Naive B cell (primary cell): ENCODE results near the gene CLSTN2. TPM values are rescaled to one million over a fixed set of nuclear protein-coding genes. Genes with fewer than 3 reads are reported as not detected.

Experiments used
- ATAC-seq, 2 donors: fragments of 150-1000 bp; cut with Tn5 transposase; 2 replicates each; pipeline ENCODE4 v1.10.0; 2021; ENCODE audit warnings: low read depth in 2 of 2, mild to moderate bottlenecking in 2 of 2, moderate library complexity in 2 of 2
- DNase-seq: peaks from one replicate; pipeline ENCODE4 v3.0.0; 2022
- H3K27ac Mint-ChIP-seq, 6 donors: one replicate each; pipeline ENCODE4 v1.8.0; 2020 to 2022; ENCODE audit warnings: mild to moderate bottlenecking in 6 of 6, mixed read lengths in 6 of 6, moderate library complexity in 5 of 6, inconsistent platforms in 2 of 6
- H3K27me3 Mint-ChIP-seq, 3 donors: one replicate each; pipeline ENCODE4 v1.8.0; 2021 to 2022; ENCODE audit warnings: mixed read lengths in 3 of 3, mild to moderate bottlenecking in 1 of 3
- H3K36me3 Mint-ChIP-seq, 2 donors: one replicate each; pipeline ENCODE4 v1.8.0; 2020 to 2022; ENCODE audit warnings: mixed read lengths in 2 of 2, inconsistent platforms in 1 of 2, mild to moderate bottlenecking in 1 of 2
- H3K4me1 Mint-ChIP-seq, 3 donors: one replicate each; pipeline ENCODE4 v1.8.0; 2020 to 2022; ENCODE audit warnings: mixed read lengths in 3 of 3, inconsistent platforms in 1 of 3, mild to moderate bottlenecking in 1 of 3, moderate library complexity in 1 of 3
- H3K4me3 Mint-ChIP-seq, 8 donors: one replicate each; pipeline ENCODE4 v1.8.0; 2020 to 2022; ENCODE audit warnings: mild to moderate bottlenecking in 8 of 8, mixed read lengths in 8 of 8, moderate library complexity in 8 of 8, inconsistent platforms in 2 of 8
- H3K9me3 Mint-ChIP-seq, 7 donors: one replicate each; pipeline ENCODE4 v1.8.0; 2020 to 2022; ENCODE audit warnings: mixed read lengths in 7 of 7, mild to moderate bottlenecking in 5 of 7, inconsistent platforms in 2 of 7, moderate library complexity in 1 of 7
- polyA plus RNA-seq, 6 donors: library from polyadenylated mRNA; unstranded; fragments of 300-500 nt; fragmentation: Illumina TruSeq; gene quantifications; one replicate each; pipeline ENCODE4 v1.2.3, GENCODE V29; 2021; ENCODE audit warnings: low read depth in 6 of 6

The CLSTN2 gene
- polyA plus RNA-seq, 6 donors from 2014 or later: not detected

GRCh38 chr3:140395134-140396075 is 460.4 kb downstream of the CLSTN2 start:
- DNase-seq (no peak), ATAC-seq (no peak)
- Mint-ChIP-seq H3K4me1 (no peaks in the 10 kb centered on the region), H3K36me3 (no peaks in the 10 kb centered on the region), H3K4me3 (no peak overlapping the region), H3K9me3 (peaks cover 0 to under 1% (median 0%) of the 10 kb centered on the region in 7 donors), H3K27ac (no peak overlapping the region), H3K27me3 (peaks cover 0 to 7% (median 0%) of the 10 kb centered on the region in 3 donors)

DNA sequence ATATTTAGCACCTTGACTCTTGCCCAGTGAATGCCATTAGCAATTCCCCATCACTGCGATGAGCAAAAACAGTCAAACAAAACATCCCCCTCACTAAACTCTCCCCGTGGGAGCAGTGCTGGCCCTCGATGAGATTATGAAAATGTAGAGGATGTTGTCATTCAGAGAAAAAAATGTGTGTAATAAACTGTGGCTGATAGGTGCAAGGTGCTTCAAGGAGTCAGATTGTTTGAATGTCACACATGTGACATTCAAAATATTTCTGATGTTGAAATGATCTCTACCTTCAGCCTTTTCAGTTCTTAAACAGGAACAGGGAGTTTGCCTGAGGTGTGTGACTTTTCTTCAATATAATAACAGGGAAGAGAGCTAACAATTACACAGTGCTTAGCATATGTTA is 461.1 kb downstream of the CLSTN2 start:
- DNase-seq (no peak), ATAC-seq (no peak)
- Mint-ChIP-seq H3K4me3 (no peak overlapping the region), H3K27ac (no peak overlapping the region), H3K36me3 (no peaks in the 10 kb centered on the region), H3K9me3 (peaks cover 0 to 2% (median 0%) of the 10 kb centered on the region in 7 donors), H3K27me3 (peaks cover 0 to 7% (median 0%) of the 10 kb centered on the region in 3 donors), H3K4me1 (no peaks in the 10 kb centered on the region)

DNA sequence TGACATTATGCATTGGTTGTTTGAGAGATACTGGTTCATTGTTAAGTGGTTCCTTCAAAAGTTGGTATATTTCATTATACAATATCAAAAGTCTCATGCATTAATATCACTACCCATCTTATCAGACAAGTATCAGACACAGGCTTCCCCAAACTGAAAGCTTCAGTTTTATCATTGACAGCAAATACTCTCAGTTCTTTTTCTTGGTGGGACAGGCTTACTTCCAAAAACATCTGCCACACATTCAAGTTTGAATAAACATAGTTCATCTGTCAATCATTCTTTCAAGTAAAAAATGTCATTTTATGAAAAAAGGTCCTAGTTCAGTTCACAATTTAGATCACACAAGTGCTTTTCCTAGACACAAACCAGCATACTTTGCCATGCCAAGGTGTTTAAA is 462.9 kb downstream of the CLSTN2 start:
- Mint-ChIP-seq H3K4me1 (no peaks in the 10 kb centered on the region), H3K4me3 (no peak overlapping the region), H3K9me3 (peaks cover 0 to 2% (median 0%) of the 10 kb centered on the region in 7 donors), H3K36me3 (no peaks in the 10 kb centered on the region), H3K27me3 (peaks cover 0 to 11% (median 0%) of the 10 kb centered on the region in 3 donors), H3K27ac (no peak overlapping the region)
- ATAC-seq: no peak
- DNase-seq: no peak

- Mint-ChIP-seq H3K36me3 (no peaks in the 10 kb centered on the region), H3K9me3 (peaks cover 0 to 2% (median 0%) of the 10 kb centered on the region in 7 donors), H3K4me3 (no peak overlapping the region), H3K27ac (no peak overlapping the region), H3K4me1 (no peaks in the 10 kb centered on the region), H3K27me3 (peaks cover 0 to 11% (median 0%) of the 10 kb centered on the region in 3 donors)
- ATAC-seq (no peak), DNase-seq (no peak)
Observed at GRCh38 chr3:140398387-140398786, 463.4 kb downstream of the CLSTN2 start.

- peaks cover 0 to 2% (median 0%) of the 10 kb centered on the region in 7 donors for H3K9me3 Mint-ChIP-seq
Observed at GRCh38 chr3:140399871-140400270, 464.9 kb downstream of the CLSTN2 start.

GRCh38 chr3:140403079-140403478 is 468.1 kb downstream of the CLSTN2 start:
- no peaks in the 10 kb centered on the region for H3K36me3 Mint-ChIP-seq
- H3K27me3 Mint-ChIP-seq: peaks cover 0 to 8% (median 0%) of the 10 kb centered on the region in 3 donors
- peaks cover 0 to 2% (median 0%) of the 10 kb centered on the region in 7 donors for H3K9me3 Mint-ChIP-seq
- H3K27ac Mint-ChIP-seq: no peak overlapping the region
- ATAC-seq (no peak), DNase-seq (no peak)
- no peak overlapping the region for H3K4me3 Mint-ChIP-seq
- no peaks in the 10 kb centered on the region for H3K4me1 Mint-ChIP-seq

More at GRCh38 chr3:140399871-140400270, 464.9 kb downstream of the CLSTN2 start:
- ATAC-seq: no peak
- Mint-ChIP-seq H3K4me3 (no peak overlapping the region), H3K4me1 (no peaks in the 10 kb centered on the region), H3K27ac (no peak overlapping the region), H3K27me3 (peaks cover 0 to 11% (median 0%) of the 10 kb centered on the region in 3 donors), H3K36me3 (no peaks in the 10 kb centered on the region)
- DNase-seq: no peak

DNA sequence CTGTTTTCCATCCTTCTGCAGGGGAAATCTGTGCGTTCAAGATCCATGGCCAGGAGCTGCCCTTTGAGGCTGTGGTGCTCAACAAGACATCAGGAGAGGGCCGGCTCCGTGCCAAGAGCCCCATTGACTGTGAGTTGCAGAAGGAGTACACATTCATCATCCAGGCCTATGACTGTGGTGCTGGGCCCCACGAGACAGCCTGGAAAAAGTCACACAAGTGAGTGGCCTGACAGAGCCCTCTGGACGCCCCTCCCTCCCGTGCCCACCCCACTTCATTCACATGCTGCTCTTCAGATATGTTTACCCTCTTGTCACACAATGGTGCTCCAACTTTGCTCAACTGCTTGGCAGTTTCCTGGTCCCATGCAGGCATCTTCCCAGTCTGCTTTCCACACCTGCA is 468.6 kb downstream of the CLSTN2 start:
- ATAC-seq: no peak
- no peaks in the 10 kb centered on the region for H3K4me1 Mint-ChIP-seq
- peaks cover 0 to 2% (median 0%) of the 10 kb centered on the region in 7 donors for H3K9me3 Mint-ChIP-seq
- DNase-seq: no peak
- no peak overlapping the region for H3K4me3 Mint-ChIP-seq
- H3K27ac Mint-ChIP-seq: no peak overlapping the region
- H3K27me3 Mint-ChIP-seq: peaks cover 0 to 8% (median 0%) of the 10 kb centered on the region in 3 donors
- H3K36me3 Mint-ChIP-seq: no peaks in the 10 kb centered on the region

DNA sequence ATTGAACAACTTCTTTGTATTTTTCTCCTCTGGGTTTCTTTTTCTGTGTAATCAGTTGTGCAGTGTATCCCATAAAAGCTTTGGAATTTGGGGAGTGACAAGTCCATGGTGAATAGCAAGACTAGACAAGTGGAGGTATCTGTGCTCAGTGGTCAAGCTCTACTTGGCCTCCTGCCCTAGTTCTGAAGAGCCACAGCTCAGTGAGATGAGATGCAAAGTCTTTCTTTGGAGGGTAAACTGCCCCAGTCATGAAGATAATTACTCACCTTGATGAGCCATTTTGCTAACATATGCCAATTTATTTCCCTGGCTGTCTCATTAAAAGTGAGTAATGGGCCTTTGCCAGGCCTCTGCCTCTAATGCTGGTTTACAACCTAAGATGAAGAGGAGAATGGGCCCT is 471.7 kb downstream of the CLSTN2 start:
- no peak overlapping the region for H3K27ac Mint-ChIP-seq
- H3K4me1 Mint-ChIP-seq: no peaks in the 10 kb centered on the region
- ATAC-seq (no peak), DNase-seq (no peak)
- H3K27me3 Mint-ChIP-seq: no peaks in the 10 kb centered on the region
- H3K36me3 Mint-ChIP-seq: peaks cover 0 to 7% of the 10 kb centered on the region in 2 donors
- H3K9me3 Mint-ChIP-seq: peaks cover 5 to 22% (median 9%) of the 10 kb centered on the region in 7 donors
- H3K4me3 Mint-ChIP-seq: no peak overlapping the region

GRCh38 chr3:140408252-140408651 is 473.3 kb downstream of the CLSTN2 start:
- peaks cover 5 to 24% (median 10%) of the 10 kb centered on the region in 7 donors for H3K9me3 Mint-ChIP-seq
- ATAC-seq: no peak
- H3K4me1 Mint-ChIP-seq: no peaks in the 10 kb centered on the region
- DNase-seq: no peak
- no peaks in the 10 kb centered on the region for H3K27me3 Mint-ChIP-seq
- H3K27ac Mint-ChIP-seq: no peak overlapping the region
- peaks cover 0 to 7% of the 10 kb centered on the region in 2 donors for H3K36me3 Mint-ChIP-seq
- no peak overlapping the region for H3K4me3 Mint-ChIP-seq

- H3K27me3 Mint-ChIP-seq: peaks cover 0 to 5% (median 0%) of the 10 kb centered on the region in 3 donors
- no peak for DNase-seq
- ATAC-seq: no peak
- H3K36me3 Mint-ChIP-seq: no peaks in the 10 kb centered on the region
- no peak overlapping the region for H3K4me3 Mint-ChIP-seq
- H3K27ac Mint-ChIP-seq: no peak overlapping the region
- H3K4me1 Mint-ChIP-seq: no peaks in the 10 kb centered on the region
- H3K9me3 Mint-ChIP-seq: peaks cover 0 to 17% (median 4%) of the 10 kb centered on the region in 7 donors
Observed at GRCh38 chr3:140416666-140417065, 481.7 kb downstream of the CLSTN2 start.

- peaks cover 0 to 2% (median 0%) of the 10 kb centered on the region in 7 donors for H3K9me3 Mint-ChIP-seq
- no peak overlapping the region for H3K27ac Mint-ChIP-seq
- peak overlapping the region in 1 of 8 donors; percentile 18 for H3K4me3 Mint-ChIP-seq
Observed at GRCh38 chr3:140420621-140421357, 485.8 kb downstream of the CLSTN2 start.

DNA sequence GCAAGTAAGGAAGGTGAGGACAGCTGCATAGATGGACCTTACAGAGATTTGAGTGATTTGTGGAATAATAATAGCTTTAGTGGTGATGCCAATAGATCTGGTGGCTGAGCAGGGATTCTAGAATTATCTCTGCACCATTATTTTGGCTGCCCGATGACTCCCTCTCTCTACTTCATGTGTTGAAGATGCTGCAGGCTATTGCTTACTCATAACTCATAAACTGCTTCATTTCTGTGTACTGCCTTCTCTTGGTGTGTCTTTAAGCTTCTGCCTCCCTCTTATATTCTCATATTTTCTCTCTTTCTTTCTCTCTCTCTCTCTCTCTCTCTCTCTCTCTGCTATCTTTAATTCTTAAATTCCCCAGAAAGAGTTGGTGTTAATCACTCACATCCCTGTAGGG is 486.9 kb downstream of the CLSTN2 start:
- H3K27me3 Mint-ChIP-seq: peaks cover 0 to 5% (median 0%) of the 10 kb centered on the region in 3 donors
- H3K36me3 Mint-ChIP-seq: no peaks in the 10 kb centered on the region
- no peaks in the 10 kb centered on the region for H3K4me1 Mint-ChIP-seq
- no peak overlapping the region for H3K4me3 Mint-ChIP-seq
- no peak for ATAC-seq
- H3K9me3 Mint-ChIP-seq: no peaks in the 10 kb centered on the region
- no peak for DNase-seq
- H3K27ac Mint-ChIP-seq: no peak overlapping the region

More at GRCh38 chr3:140420621-140421357, 485.8 kb downstream of the CLSTN2 start:
- Mint-ChIP-seq H3K36me3 (no peaks in the 10 kb centered on the region), H3K4me1 (no peaks in the 10 kb centered on the region), H3K27me3 (peaks cover 0 to 5% (median 0%) of the 10 kb centered on the region in 3 donors)
- DNase-seq: no peak
- no peak for ATAC-seq

- no peaks in the 10 kb centered on the region for H3K36me3 Mint-ChIP-seq
- ATAC-seq (no peak), DNase-seq (no peak)
- H3K27me3 Mint-ChIP-seq: peaks cover 0 to 5% (median 0%) of the 10 kb centered on the region in 3 donors
- no peak overlapping the region for H3K27ac Mint-ChIP-seq
- no peak overlapping the region for H3K4me3 Mint-ChIP-seq
- H3K4me1 Mint-ChIP-seq: no peaks in the 10 kb centered on the region
- H3K9me3 Mint-ChIP-seq: no peaks in the 10 kb centered on the region
Observed at GRCh38 chr3:140423146-140423545, 488.2 kb downstream of the CLSTN2 start.
